ENCODE results near the gene RPS18. TPM values are rescaled to one million over a fixed set of nuclear protein-coding genes. Genes with fewer than 3 reads are reported as not detected.
A peak's percentile ranks its signal among the peaks of the same experiment; 100 is the strongest.

The RPS18 gene
- total and polyA plus RNA-seq, 2 of the 13 experiments (the other 11 are each of a cell fraction or from before 2014, with no cell fraction given), result 3,896 to 5,806 TPM

GRCh38 chr6:33299237-33299944, 27.5 kb downstream of the RPS18 start (continued):
- TF ChIP-seq, protein P1, sequence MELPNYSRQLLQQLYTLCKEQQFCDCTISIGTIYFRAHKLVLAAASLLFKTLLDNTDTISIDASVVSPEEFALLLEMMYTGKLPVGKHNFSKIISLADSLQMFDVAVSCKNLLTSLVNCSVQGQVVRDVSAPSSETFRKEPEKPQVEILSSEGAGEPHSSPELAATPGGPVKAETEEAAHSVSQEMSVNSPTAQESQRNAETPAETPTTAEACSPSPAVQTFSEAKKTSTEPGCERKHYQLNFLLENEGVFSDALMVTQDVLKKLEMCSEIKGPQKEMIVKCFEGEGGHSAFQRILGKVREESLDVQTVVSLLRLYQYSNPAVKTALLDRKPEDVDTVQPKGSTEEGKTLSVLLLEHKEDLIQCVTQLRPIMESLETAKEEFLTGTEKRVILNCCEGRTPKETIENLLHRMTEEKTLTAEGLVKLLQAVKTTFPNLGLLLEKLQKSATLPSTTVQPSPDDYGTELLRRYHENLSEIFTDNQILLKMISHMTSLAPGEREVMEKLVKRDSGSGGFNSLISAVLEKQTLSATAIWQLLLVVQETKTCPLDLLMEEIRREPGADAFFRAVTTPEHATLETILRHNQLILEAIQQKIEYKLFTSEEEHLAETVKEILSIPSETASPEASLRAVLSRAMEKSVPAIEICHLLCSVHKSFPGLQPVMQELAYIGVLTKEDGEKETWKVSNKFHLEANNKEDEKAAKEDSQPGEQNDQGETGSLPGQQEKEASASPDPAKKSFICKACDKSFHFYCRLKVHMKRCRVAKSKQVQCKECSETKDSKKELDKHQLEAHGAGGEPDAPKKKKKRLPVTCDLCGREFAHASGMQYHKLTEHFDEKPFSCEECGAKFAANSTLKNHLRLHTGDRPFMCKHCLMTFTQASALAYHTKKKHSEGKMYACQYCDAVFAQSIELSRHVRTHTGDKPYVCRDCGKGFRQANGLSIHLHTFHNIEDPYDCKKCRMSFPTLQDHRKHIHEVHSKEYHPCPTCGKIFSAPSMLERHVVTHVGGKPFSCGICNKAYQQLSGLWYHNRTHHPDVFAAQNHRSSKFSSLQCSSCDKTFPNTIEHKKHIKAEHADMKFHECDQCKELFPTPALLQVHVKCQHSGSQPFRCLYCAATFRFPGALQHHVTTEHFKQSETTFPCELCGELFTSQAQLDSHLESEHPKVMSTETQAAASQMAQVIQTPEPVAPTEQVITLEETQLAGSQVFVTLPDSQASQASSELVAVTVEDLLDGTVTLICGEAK (IDR thresholded peaks at IDR 0.05), result peak; percentile 35
- TF ChIP-seq, protein P1 (CRISPR knock-in tag; IDR thresholded peaks at IDR 0.05), result no peak; the same call in 1 of the 2 replicates
- TF ChIP-seq GMEB1 (CRISPR knock-in tag; IDR thresholded peaks at IDR 0.05; ENCODE audit: borderline replicate concordance), result peak; percentile 63; the same call in 1 of the 2 replicates
- 0 out of 2 replicates have a peak, but pooled peaks have one; percentile 18 for TF ChIP-seq TARDBP (CRISPR knock-in tag; IDR thresholded peaks at IDR 0.05)
- no peak; the same call in none of the 2 replicates for TF ChIP-seq KDM1A (CRISPR knock-in tag; IDR thresholded peaks at IDR 0.05)
- TF ChIP-seq PHF21A (CRISPR knock-in tag; IDR thresholded peaks at IDR 0.05), result peak; percentile 79
- TF ChIP-seq HNRNPUL1 (IDR thresholded peaks at IDR 0.05; ENCODE audit: low read depth, low read length), result no peak
- no peak for TF ChIP-seq NFE2L1 (CRISPR knock-in tag; IDR thresholded peaks at IDR 0.05; ENCODE audit: borderline replicate concordance)
- TF ChIP-seq, protein P2, sequence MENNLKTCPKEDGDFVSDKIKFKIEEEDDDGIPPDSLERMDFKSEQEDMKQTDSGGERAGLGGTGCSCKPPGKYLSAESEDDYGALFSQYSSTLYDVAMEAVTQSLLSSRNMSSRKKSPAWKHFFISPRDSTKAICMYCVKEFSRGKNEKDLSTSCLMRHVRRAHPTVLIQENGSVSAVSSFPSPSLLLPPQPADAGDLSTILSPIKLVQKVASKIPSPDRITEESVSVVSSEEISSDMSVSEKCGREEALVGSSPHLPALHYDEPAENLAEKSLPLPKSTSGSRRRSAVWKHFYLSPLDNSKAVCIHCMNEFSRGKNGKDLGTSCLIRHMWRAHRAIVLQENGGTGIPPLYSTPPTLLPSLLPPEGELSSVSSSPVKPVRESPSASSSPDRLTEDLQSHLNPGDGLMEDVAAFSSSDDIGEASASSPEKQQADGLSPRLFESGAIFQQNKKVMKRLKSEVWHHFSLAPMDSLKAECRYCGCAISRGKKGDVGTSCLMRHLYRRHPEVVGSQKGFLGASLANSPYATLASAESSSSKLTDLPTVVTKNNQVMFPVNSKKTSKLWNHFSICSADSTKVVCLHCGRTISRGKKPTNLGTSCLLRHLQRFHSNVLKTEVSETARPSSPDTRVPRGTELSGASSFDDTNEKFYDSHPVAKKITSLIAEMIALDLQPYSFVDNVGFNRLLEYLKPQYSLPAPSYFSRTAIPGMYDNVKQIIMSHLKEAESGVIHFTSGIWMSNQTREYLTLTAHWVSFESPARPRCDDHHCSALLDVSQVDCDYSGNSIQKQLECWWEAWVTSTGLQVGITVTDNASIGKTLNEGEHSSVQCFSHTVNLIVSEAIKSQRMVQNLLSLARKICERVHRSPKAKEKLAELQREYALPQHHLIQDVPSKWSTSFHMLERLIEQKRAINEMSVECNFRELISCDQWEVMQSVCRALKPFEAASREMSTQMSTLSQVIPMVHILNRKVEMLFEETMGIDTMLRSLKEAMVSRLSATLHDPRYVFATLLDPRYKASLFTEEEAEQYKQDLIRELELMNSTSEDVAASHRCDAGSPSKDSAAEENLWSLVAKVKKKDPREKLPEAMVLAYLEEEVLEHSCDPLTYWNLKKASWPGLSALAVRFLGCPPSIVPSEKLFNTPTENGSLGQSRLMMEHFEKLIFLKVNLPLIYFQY (CRISPR knock-in tag; IDR thresholded peaks at IDR 0.05; ENCODE audit: borderline replicate concordance), result no peak; the same call in 1 of the 2 replicates
- no peak for TF ChIP-seq FOSL1 (CRISPR knock-in tag; IDR thresholded peaks at IDR 0.05; ENCODE audit: borderline replicate concordance)
- peak; percentile 94; the same call in 1 of the 2 replicates for TF ChIP-seq ZFP36L1 (CRISPR knock-in tag; IDR thresholded peaks at IDR 0.05)
- TF ChIP-seq PHB2 (IDR thresholded peaks at IDR 0.05; ENCODE audit: partially characterized antibody), result no peak
- TF ChIP-seq DR1 (CRISPR knock-in tag; IDR thresholded peaks at IDR 0.05), result peak; percentile 69; the same call in 1 of the 2 replicates
- TF ChIP-seq PCBP1 (IDR thresholded peaks at IDR 0.05; ENCODE audit: borderline replicate concordance, low read depth, low read length), result peak; percentile 61; the same call in 1 of the 2 replicates

Data from HepG2 (cell line).